Suprapubic skin (tissue), 4 donors: Measurements from ENCODE around the gene RASA4.
"Not testable (repeated sequence)": the region's sequence is repeated elsewhere in the genome, so short reads cannot be mapped to it uniquely, and the experiment has no call there.

ENCODE experiments used
- CTCF ChIP-seq, 2 donors: fragments of 200-600 bp in 1 of 2; fragments of 450-650 bp in 1 of 2; sonication (generic) in 1 of 2; IDR thresholded peaks; one replicate each; pipeline ENCODE4 v1.5.1; 2016 to 2019; ENCODE audit warnings: antibody characterized with exemption in 2 of 2, mild to moderate bottlenecking in 1 of 2, moderate library complexity in 1 of 2
- EP300 ChIP-seq: sonication (generic); formaldehyde crosslinking; IDR thresholded peaks from one replicate; pipeline ENCODE4 v1.6.1; 2017; ENCODE audit warnings: antibody characterized with exemption
- POLR2A ChIP-seq, 2 donors: fragments of 450-650 bp; IDR thresholded peaks; one replicate each; pipeline ENCODE4 v1.6.1; 2017; ENCODE audit warnings: antibody characterized with exemption in 2 of 2, mild to moderate bottlenecking in 2 of 2, moderate library complexity in 2 of 2
- POLR2AphosphoS5 ChIP-seq, 3 donors: sonication (generic); formaldehyde crosslinking; IDR thresholded peaks; one replicate each; pipeline ENCODE4 v1.6.1; 2017; ENCODE audit warnings: antibody characterized with exemption in 3 of 3

- not testable (repeated sequence) for TF ChIP-seq CTCF (IDR thresholded peaks at IDR 0.05); EP300; POLR2A (IDR thresholded peaks at IDR 0.05); POLR2AphosphoS5 (IDR thresholded peaks at IDR 0.05)
Measured at GRCh38 chr7:102583495-102583894, 33.1 kb downstream of the RASA4 start.
